GM19240 (cell line): ENCODE data around the gene EFR3B.
"Not testable (repeated sequence)": the region's sequence is repeated elsewhere in the genome, so short reads cannot be mapped to it uniquely, and the experiment has no call there.

Experiments used
- DNase-seq: peaks from one replicate; pipeline ENCODE4 v3.0.0; 2011; ENCODE audit warnings: low spot score; ENCODE audit not compliant: insufficient read length

Gene EFR3B

GRCh38 chr2:25041928-25042320, at the start of gene EFR3B:
Gene EFR3B (plus strand): TSS chr2:25042076. CDS start chr2:25042313, 237 bp downstream.
- peak; percentile 93 for DNase-seq

- no peak for DNase-seq
These were observed 48.3 kb upstream of the EFR3B start for GRCh38 chr2:24993406-24994145.

DNA sequence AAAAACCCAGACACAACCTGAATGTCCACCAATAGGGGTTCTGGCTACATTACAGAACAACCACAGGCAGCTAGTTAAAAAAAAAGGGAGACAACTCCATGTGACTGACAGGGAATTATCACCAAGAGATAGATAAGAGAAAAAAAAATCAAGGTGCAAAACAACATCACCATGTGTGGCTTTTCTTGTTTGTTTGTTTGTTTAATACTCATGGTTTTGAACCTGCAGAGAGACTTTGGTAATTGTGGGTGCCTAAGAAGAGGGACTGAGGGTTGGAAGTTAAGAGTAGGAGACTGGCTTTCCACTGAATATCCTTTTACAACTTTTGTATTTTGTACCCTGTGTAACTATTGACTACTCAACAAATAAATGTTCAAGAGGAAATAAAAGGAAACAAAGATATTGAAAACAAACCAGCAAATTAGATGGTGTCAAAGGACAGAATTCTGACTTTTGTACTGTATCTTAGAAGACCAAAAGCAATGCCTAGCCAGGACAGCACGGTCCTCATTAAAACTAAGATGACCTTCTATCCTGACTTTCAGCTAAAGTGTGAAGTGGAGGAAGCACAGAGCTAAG, 47.6 kb upstream of the EFR3B start:
- no peak for DNase-seq

DNA sequence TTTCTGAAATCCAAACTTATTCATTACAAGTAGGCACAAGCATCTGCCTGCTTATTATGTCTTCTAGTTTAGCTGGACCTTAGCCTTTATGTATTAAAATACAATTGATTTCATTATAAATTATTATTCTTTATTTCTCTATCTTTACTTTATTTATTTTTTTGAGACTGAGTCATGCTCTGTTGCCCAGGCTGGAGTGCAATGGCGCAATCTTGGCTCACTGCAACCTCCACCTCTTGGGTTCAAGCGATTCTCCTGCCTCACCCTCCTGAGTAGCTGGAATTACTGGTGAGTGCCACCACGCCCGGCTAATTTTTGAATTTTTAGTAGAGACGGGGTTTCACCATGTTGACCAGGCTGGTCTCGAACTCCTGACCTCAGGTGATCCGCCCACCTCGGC, 42.8 kb upstream of the EFR3B start:
- DNase-seq = not testable (repeated sequence)

- no peak for DNase-seq
These were observed 41.8 kb upstream of the EFR3B start for GRCh38 chr2:25000036-25000435.

DNA sequence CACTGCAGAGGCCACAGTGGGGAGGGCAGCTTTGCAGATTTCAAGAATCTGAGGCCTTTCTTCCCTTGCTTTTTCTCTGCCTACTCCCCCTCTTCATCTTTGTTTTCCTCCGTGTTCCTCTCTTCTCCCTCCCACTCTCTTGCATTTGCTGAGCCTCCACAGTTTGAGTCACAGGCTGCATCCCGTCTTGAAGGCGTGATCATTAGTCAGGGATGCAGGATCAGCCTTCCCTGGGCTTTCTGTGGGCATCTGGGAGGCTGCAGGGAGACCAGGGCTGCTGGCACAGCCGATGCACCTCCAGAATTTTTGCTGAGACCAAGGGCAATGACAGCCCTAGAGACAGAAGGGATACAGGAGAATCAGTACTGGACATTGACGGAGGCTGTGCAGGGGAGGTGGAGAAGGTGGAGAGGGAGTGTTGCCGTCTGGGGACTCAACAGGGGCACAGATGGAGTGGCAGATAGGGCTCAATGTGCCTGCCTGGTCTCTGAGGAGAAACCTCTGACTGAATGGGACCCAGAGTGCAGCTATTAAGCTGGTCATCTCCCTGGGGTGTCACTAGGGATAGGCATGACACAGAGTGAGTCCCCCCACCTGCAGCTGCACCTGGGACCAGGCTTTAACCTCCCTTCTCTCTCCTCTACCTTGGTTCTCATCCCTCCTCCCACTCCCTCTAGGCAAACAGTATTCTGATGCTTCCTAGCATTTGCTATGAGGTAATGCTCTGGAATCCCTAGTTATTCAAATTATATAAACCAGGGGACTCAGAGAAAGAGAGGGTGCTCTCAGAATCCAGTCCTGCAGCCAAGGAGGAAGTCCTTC, 41.2 kb upstream of the EFR3B start:
- no peak for DNase-seq

DNA sequence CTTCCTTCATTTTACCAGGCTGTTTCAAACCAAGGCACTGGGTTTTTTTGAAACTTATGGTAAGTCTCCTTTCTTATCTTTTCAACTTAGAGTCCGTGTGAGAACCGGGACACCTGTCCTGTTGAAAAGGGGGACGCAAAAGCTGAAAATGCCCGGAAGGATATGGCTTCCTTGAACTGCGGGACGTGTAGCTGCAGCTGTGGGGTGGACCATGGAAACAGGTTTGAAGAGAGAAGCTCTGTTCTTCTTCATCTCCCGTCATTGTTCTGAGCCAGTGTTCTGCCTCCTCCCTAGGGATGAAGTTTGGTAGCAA, 40.6 kb upstream of the EFR3B start:
- no peak for DNase-seq

DNA sequence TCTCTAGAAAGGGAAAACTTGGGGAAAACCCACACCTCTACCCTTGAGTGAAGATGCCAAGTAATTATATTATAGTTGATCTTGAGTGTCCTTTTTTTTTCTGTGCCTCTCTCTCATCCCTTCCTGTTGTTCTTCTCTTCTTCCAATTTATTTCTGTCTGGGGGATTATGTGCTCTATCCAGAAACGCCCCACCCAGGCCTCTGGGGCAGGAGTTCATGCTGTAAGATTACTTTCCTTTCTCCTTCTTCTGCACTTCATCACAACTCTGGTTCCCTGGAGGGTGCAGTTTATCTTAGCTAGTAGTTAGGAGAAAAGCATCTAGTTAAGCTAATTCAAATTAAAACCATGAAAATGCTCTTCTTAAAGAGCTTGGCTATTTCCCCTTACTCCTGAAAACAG, 39.8 kb upstream of the EFR3B start:
- DNase-seq = no peak

DNA sequence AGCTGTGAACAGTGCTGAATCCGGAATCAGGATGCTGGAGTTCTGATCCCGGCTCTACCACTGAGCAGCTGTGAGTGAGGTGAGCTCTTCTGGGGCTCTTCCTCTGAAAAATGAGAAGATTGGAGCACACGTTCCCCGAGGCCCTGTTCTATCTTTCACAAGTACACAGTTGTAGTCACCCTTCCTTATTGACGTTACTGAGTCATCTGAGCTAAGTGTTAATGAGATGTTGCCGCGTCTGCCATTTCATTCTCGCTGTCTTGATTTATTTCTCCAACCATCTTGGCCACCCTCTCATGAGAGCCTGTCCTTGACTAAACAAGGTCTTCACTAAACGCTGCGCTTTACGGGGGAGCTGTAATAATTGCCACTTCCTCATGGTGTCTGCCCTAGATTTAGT, 31.9 kb upstream of the EFR3B start:
- DNase-seq = no peak

- DNase-seq = not testable (repeated sequence)
These were observed 30.5 kb upstream of the EFR3B start for GRCh38 chr2:25011342-25011741.

GRCh38 chr2:25014631-25015030, 27.2 kb upstream of the EFR3B start:
- no peak for DNase-seq

DNA sequence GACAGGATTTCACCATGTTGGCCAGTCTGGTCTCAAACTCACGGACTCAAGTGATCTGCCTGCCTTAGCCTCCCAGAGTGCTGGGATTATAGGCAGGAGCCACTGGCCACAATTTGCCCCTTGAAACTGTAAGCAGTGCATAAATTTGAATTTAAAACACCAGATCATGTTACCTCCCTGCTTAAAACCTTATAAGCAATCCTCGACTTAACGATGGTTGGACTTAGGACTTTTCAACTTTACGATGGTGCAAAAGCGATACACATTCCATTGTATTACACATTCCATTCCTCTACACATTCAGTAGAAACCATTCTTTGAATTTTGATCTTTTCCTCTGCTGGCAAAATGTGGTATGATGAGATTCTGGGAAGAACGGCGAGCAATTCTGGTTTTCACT, 23.2 kb upstream of the EFR3B start:
- no peak for DNase-seq

DNA sequence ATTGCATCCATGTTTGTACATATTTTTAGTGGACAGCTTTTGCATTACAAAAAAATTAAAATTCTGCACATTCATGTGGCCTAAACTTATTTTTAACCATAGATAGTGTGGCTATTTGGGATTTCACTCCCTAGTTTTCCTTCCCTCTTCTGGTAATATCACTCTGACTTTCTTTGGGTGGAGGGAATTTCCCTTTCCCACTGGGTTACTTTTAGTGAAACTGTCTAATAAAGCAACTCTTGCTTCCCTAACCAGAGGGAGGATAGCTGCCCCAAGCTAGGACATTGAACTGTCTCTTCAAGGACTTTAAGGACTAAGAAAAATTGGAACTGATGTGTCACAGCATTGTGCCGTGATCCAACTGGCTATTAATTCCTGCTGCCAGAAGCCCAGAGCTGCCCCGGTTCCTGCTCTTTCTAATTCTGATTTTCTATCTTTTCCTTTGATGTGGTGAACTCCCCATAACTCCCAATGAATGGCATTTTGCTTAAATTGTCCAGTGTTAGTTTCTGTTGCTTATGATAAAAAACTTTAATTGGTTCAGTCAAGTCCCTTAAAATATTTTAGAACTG, 20.0 kb upstream of the EFR3B start:
- DNase-seq = no peak

DNA sequence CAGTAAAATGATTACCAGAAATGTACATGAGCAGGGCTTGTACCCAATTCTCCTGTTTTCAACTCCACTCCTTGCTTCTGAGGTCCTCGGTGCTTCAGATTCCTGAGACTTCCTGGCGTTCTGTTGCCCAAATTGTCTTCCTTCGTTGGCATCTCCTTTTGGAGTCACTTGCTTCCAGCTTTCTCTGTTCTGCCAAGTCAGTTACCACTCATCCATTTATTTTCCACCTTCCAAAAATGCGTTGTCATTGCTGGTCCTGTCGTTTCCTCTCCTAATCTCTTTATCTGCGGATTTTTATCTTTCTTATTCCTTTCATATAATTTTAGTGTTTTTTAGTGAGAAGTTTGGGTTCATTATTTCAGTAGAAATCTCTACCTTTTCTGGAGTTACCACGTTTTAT, 18.5 kb upstream of the EFR3B start:
- DNase-seq = no peak

- no peak for DNase-seq
These were observed 16.5 kb upstream of the EFR3B start for GRCh38 chr2:25025229-25026007.

DNA sequence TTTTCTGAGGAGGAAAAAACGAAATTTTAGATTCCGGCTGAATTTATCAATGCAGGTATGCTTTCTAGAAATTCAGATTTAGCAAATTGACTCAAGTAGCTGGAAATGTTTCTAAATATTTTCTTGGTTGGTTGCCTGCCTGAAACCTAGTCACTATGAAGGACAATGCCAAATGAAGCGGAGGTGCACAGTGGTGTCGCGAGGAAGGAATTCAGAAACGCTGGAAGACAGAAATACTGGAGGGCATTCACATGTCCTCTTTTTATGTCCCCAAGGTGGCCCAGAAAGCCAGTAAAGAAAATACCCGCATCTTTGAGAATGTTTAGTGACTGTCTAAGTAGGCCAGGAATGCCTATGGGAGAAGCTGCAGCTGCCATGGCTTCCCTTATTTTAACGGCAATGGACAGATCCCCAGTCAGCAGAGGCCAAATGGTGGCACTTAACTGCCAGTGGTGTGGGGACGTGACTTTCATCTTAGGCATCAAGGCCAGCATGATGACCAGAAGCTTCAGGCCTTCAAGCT, 15.8 kb upstream of the EFR3B start:
- DNase-seq = no peak

DNA sequence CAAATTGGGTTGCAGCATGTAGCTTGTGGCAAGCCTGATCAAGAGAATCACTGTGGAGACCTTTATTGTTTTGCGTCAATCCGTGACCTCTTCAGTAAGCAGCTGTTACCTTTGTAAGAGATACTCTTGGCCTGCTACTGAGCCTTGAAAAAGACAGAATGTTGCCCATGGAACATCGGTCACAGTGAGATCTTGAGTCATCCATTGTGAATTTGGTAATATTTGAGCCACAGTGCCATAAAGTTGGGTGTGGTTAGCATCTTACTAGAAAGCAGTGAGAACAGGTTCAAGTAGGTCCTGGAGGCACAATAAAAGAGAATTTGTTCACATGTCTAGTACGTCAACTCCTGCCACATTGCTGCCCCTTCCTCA, 12.7 kb upstream of the EFR3B start:
- no peak for DNase-seq

- no peak for DNase-seq
These were observed 11.2 kb upstream of the EFR3B start for GRCh38 chr2:25030702-25031101.

GRCh38 chr2:25032094-25032493, 9.8 kb upstream of the EFR3B start:
- no peak for DNase-seq

DNA sequence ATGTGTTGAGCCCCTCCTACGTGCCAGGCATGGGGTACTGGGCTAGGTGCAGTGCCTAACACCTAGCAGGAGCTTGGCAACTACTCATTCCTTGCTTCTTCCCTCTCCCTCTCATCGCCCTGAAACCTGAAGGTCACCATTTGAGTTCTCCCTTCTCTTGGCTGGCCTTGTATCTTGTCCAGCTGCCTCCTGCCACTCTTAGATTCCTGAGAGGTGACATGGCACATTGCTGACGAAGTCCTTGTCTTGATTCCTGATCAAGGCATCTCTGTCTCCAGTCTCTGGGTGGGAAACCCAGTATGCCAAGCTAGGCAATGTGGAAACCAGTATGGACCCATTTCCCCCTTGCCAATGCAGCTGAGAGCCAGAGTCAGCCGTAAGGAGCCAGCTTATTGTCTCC, 9.0 kb upstream of the EFR3B start:
- DNase-seq = no peak

- no peak for DNase-seq
These were observed 7.8 kb upstream of the EFR3B start for GRCh38 chr2:25034081-25034480.
